Measurements from ENCODE around the gene DOCK2.
"Not testable (repeated sequence)": the region's sequence is repeated elsewhere in the genome, so short reads cannot be mapped to it uniquely, and the experiment has no call there.

DOCK2 gene

GRCh38 chr5:169817031-169817430 lies 180.0 kb downstream of the DOCK2 start:
- DNase-seq (ENCODE audit: low spot score) = no peak

- DNase-seq (ENCODE audit: low spot score) = no peak
Observed at GRCh38 chr5:169826618-169827017, 189.5 kb downstream of the DOCK2 start.

GRCh38 chr5:169827769-169828168 lies 190.7 kb downstream of the DOCK2 start:
- no peak for DNase-seq (ENCODE audit: low spot score)

GRCh38 chr5:169828385-169828784 lies 191.3 kb downstream of the DOCK2 start:
- no peak for DNase-seq (ENCODE audit: low spot score)

GRCh38 chr5:169831331-169831730 lies 194.3 kb downstream of the DOCK2 start:
- DNase-seq (ENCODE audit: low spot score) = no peak

GRCh38 chr5:169832304-169832703 lies 195.2 kb downstream of the DOCK2 start:
- no peak for DNase-seq (ENCODE audit: low spot score)

- no peak for DNase-seq (ENCODE audit: low spot score)
Observed at GRCh38 chr5:169832845-169833244, 195.8 kb downstream of the DOCK2 start.

GRCh38 chr5:169833681-169834292 lies 196.7 kb downstream of the DOCK2 start:
- not testable (repeated sequence) for DNase-seq (ENCODE audit: low spot score)

GRCh38 chr5:169834540-169834939 lies 197.5 kb downstream of the DOCK2 start:
- not testable (repeated sequence) for DNase-seq (ENCODE audit: low spot score)

- DNase-seq (ENCODE audit: low spot score) = no peak
Observed at GRCh38 chr5:169836835-169837536, 199.9 kb downstream of the DOCK2 start.

- DNase-seq (ENCODE audit: low spot score) = no peak
Observed at GRCh38 chr5:169837686-169838085, 200.6 kb downstream of the DOCK2 start.

GRCh38 chr5:169838688-169839087 lies 201.6 kb downstream of the DOCK2 start:
- no peak for DNase-seq (ENCODE audit: low spot score)

- no peak for DNase-seq (ENCODE audit: low spot score)
Observed at GRCh38 chr5:169840405-169840804, 203.3 kb downstream of the DOCK2 start.

GRCh38 chr5:169842699-169843098 lies 205.6 kb downstream of the DOCK2 start:
- DNase-seq (ENCODE audit: low spot score) = no peak

GRCh38 chr5:169847519-169847918 lies 210.4 kb downstream of the DOCK2 start:
- DNase-seq (ENCODE audit: low spot score) = no peak

- DNase-seq (ENCODE audit: low spot score) = no peak
Observed at GRCh38 chr5:169848271-169848670, 211.2 kb downstream of the DOCK2 start.

GRCh38 chr5:169848792-169849191 lies 211.7 kb downstream of the DOCK2 start:
- no peak for DNase-seq (ENCODE audit: low spot score)

GRCh38 chr5:169850409-169850808 lies 213.3 kb downstream of the DOCK2 start:
- DNase-seq (ENCODE audit: low spot score) = no peak

- DNase-seq (ENCODE audit: low spot score) = no peak
Observed at GRCh38 chr5:169851321-169851850, 214.3 kb downstream of the DOCK2 start.

GRCh38 chr5:169856571-169856970 lies 219.5 kb downstream of the DOCK2 start:
- no peak for DNase-seq (ENCODE audit: low spot score)

GRCh38 chr5:169860585-169860984 lies 223.5 kb downstream of the DOCK2 start:
- DNase-seq (ENCODE audit: low spot score) = no peak

- DNase-seq (ENCODE audit: low spot score) = no peak
Observed at GRCh38 chr5:169861433-169861832, 224.4 kb downstream of the DOCK2 start.

- no peak for DNase-seq (ENCODE audit: low spot score)
Observed at GRCh38 chr5:169861934-169862333, 224.9 kb downstream of the DOCK2 start.

- DNase-seq (ENCODE audit: low spot score) = no peak
Observed at GRCh38 chr5:169862391-169862811, 225.3 kb downstream of the DOCK2 start.
